B cell (primary cell): ENCODE data around the gene ST8SIA1.

Experiments
- EZH2 ChIP-seq: IDR thresholded peaks from 2 replicates; pipeline ENCODE4 v1.6.1; 2012; ENCODE audit warnings: borderline replicate concordance, low read depth, mild to moderate bottlenecking, moderate library complexity, low read length; ENCODE audit not compliant: insufficient read depth, poor library complexity, severe bottlenecking
- TF ChIP-seq, protein P1 (sequence below): fragments of 200-600 bp; IDR thresholded peaks from one replicate; pipeline ENCODE4 v1.8.0; 2022; ENCODE audit warnings: antibody characterized with exemption, mild to moderate bottlenecking

GRCh38 chr12:22380031-22380430, 45.5 kb upstream of the ST8SIA1 start:
- TF ChIP-seq, protein P1, sequence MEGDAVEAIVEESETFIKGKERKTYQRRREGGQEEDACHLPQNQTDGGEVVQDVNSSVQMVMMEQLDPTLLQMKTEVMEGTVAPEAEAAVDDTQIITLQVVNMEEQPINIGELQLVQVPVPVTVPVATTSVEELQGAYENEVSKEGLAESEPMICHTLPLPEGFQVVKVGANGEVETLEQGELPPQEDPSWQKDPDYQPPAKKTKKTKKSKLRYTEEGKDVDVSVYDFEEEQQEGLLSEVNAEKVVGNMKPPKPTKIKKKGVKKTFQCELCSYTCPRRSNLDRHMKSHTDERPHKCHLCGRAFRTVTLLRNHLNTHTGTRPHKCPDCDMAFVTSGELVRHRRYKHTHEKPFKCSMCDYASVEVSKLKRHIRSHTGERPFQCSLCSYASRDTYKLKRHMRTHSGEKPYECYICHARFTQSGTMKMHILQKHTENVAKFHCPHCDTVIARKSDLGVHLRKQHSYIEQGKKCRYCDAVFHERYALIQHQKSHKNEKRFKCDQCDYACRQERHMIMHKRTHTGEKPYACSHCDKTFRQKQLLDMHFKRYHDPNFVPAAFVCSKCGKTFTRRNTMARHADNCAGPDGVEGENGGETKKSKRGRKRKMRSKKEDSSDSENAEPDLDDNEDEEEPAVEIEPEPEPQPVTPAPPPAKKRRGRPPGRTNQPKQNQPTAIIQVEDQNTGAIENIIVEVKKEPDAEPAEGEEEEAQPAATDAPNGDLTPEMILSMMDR, result no peak
- no peak for TF ChIP-seq EZH2
